RWPE1 (cell line): ENCODE data around the gene PRXL2A.

Experiments used
- CTCF ChIA-PET: fragments of 350-600 bp; sonication (Branson Sonifier 250); formaldehyde crosslinking; extraction: SDS; loops from one replicate; lab custom pipeline; 2021; lab: Yijun Ruan, JAX
- POLR2A ChIA-PET: fragments of 400-600 bp; formaldehyde crosslinking; extraction: SDS; loops from one replicate; lab custom pipeline; 2020; ENCODE audit warnings: antibody characterized with exemption; ENCODE audit not compliant: low non-redundant PET; lab: Yijun Ruan, JAX
- DNase-seq: peaks from one replicate; pipeline ENCODE4 v3.0.0; 2012; ENCODE audit warnings: low spot score
- H3K27ac ChIP-seq: fragments of 450-650 bp; 2 replicates; pipeline ENCODE4 v1.5.1; 2017
- TF ChIP-seq, protein P1 (sequence below): fragments of 450-650 bp; conservative IDR thresholded peaks from 2 replicates; pipeline ENCODE4 v1.5.1; 2017; ENCODE audit warnings: low read depth, mild to moderate bottlenecking

PRXL2A gene

DNA sequence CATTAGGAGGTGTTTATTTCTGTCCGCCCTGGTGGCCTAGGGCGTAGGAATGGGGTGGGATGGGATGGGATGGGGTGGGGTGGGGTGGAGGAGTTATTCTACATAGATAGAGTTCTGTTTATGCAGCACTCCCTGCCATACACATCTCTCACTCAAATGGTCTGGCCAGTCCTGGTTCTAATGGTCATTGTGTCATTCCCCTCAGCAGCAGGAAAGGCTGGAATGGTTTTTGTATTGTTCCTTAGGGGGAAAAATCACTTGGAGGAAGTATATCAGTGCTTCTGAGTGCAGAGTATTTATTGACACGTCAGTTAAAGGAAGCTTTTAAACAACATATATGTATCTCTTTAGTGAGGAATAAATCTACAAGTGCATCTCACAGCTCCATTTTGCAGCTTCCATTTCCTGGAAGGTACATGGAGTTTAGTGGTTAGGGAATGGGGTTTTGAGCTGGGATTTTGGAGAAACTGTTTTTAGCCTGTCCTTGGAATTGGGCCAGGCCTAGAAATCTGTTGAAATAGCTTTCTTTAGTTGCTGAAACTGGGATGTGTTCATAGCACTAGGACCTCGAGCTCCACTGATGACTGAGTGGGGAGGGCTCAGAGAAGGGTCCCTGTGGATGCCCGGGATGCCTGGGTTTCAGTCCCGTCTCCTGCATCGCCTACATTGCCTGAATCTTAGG is 54.1 kb downstream of the PRXL2A start:
- DNase-seq = no peak
- peak overlapping the region; percentile 84 for H3K27ac ChIP-seq
- CTCF ChIA-PET = interaction anchor here (0.6 to 1.5 kb wide), 5 partner anchors 10 to 122 kb away, joined by 3 to 5 read pairs (median 3); no protein-coding TSS in a partner anchor
- POLR2A ChIA-PET = interaction anchor here (0.8 kb wide), 1 partner anchor 47 kb away, joined by 3 read pairs; no protein-coding TSS in a partner anchor
- TF ChIP-seq, protein P1, sequence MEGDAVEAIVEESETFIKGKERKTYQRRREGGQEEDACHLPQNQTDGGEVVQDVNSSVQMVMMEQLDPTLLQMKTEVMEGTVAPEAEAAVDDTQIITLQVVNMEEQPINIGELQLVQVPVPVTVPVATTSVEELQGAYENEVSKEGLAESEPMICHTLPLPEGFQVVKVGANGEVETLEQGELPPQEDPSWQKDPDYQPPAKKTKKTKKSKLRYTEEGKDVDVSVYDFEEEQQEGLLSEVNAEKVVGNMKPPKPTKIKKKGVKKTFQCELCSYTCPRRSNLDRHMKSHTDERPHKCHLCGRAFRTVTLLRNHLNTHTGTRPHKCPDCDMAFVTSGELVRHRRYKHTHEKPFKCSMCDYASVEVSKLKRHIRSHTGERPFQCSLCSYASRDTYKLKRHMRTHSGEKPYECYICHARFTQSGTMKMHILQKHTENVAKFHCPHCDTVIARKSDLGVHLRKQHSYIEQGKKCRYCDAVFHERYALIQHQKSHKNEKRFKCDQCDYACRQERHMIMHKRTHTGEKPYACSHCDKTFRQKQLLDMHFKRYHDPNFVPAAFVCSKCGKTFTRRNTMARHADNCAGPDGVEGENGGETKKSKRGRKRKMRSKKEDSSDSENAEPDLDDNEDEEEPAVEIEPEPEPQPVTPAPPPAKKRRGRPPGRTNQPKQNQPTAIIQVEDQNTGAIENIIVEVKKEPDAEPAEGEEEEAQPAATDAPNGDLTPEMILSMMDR = no peak

DNA sequence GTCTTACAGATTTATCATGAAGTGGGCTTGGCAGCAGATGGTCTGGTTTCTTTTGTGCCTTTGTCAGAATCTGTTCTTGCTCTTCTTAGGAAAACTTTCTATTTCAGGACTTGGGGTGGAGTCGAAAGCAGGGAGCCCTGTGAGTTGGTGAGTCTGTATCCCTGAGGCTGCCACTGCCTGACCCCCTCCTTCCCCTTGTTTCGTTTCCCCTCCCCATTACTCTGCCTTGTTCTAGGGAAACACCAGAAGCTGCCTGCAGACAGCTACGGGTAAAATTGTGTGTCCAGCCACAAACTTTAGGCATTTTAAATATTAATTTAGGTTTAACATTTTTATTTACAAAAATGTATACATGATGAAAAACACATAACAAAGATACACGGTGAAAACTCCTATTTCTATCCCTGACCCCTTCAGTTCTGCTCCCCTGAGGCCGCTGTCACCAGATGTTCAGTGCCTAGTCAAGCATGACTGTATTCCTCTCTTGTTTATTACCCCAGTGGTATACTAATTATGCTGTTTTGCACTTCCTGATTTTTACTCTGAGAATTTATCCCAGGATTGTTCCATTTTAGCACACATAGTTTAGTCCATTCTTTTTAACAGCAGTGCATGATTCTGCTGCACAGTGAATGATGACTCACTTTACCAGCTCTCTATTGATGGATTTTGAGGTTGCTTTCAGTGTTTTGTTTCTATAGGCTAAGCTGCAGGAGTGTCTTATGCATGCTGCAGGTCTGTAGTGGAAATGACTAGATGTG is 54.8 kb downstream of the PRXL2A start:
- POLR2A ChIA-PET = no interaction called here
- peak overlapping the region; percentile 84 for H3K27ac ChIP-seq
- TF ChIP-seq, protein P1 = no peak
- DNase-seq = no peak
- CTCF ChIA-PET = interaction anchor here (0.6 to 1.7 kb wide), 7 partner anchors 18 to 211 kb away, joined by 3 to 7 read pairs (median 3); no protein-coding TSS in a partner anchor

DNA sequence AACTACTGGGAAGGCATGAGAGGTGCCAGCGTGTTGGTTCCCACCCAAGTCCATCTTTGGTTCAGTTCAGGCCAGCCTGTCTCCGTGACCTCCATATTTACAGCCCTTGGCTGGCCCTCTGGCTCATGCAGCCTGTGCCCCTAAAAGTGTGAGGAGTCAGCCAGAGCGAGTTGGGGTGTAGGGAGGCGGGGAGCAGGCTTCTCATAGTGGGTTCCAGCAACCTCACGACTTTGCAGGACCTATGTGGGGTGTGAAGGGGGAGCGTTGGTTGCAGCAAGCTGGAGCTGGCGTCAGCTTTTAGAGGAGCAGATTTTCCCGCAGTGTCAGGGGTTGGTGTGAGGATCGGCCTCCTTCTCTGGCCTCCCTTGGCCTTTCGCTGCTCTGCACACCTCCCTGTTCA is 55.5 kb downstream of the PRXL2A start:
- H3K27ac ChIP-seq = peak overlapping the region; percentile 54
- TF ChIP-seq, protein P1 = no peak
- ChIA-PET CTCF (interaction anchor here (1.1 to 1.7 kb wide), 3 partner anchors 19 to 81 kb away, joined by 3 to 7 read pairs (median 5); no protein-coding TSS in a partner anchor), POLR2A (no interaction called here)
- no peak for DNase-seq

DNA sequence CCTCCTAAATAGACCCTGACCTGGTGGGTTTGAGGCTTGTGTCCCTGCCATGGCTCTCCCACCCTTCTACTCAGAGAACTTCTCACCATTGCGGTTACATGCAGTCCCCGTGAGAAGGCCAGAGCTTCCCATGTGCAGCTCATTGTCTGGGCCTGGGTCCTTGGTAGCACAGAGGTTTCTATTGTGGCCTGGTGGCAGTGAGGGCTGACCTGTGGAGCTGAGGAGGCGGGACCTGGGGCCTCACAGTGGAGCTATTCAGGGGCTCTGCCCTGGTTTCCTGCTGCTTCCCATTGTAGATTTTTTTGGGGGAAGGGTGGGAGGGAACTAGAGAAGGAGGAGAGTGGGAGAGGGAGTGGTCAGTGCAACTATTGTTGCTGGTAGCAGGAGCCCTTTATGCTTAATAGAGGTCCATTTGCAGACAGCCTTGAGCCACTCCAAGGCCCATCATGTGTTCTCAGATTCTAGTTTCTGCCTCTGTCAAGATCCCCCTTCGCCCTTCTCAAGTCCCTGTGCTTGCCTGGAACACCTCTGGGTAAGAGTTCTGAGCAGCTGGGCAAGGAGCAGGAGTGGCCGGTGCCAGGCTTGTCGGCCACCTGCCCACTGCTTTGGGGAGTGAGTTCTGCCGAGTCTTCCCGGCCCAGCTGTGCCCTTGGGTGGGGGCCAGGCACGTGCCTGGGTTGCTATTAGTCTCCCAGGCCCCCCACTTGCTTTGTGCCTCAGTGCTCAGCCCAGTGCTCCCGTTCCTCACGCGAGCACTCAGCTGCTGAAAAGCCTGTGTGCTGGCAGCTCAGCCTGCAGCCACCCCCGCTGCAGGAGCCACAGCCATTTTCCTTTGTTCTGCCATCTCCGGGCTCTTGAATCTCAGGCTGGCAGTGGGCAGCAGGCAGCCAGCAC is 56.5 kb downstream of the PRXL2A start:
- CTCF ChIA-PET = interaction anchor here (0.6 to 1.7 kb wide), 4 partner anchors 16 to 82 kb away, joined by 3 to 7 read pairs (median 4); no protein-coding TSS in a partner anchor
- H3K27ac ChIP-seq = peak overlapping the region; percentile 54

DNA sequence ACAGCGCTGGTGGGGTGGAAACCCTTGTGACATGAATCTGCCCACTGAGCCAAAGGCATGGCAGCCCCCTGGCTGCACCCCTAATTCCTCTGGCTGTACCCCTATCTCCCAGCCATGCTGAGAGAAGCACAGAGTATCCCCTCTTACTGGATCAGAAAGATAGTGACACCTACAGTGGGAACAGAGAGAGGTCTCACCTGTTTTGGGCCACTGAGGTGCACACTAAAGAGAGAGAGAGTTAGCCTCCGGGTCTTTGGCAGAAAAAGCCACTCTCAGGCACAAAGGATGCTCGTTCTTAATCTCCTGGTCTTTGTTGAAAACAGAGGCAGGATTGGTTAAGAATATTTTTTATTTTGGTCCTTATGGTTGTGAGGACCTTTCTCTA is 57.1 kb downstream of the PRXL2A start:
- no peak for DNase-seq
- ChIA-PET POLR2A (no interaction called here), CTCF (interaction anchor here (1.6 kb wide), 1 partner anchor 40 kb away, joined by 5 read pairs; no protein-coding TSS in a partner anchor)
- TF ChIP-seq, protein P1 = no peak
- H3K27ac ChIP-seq = peak overlapping the region; percentile 54

More for the DNA sequence above, 56.5 kb downstream of the PRXL2A start:
- POLR2A ChIA-PET = no interaction called here
- TF ChIP-seq, protein P1 = no peak
- DNase-seq = no peak
